IPS-20b (cell line): ENCODE results near the gene EGR2.
A peak's percentile ranks its signal among the peaks of the same experiment; 100 is the strongest.

ENCODE experiments used
- H3K27ac ChIP-seq: one replicate; pipeline ENCODE4 v1.5.1; 2013; ENCODE audit warnings: low read length
- H3K27me3 ChIP-seq: 2 replicates; pipeline ENCODE4 v1.6.1; 2013; ENCODE audit warnings: mild to moderate bottlenecking, low read length, inconsistent platforms; ENCODE audit not compliant: insufficient read depth
- H3K36me3 ChIP-seq: 2 replicates; pipeline ENCODE4 v1.6.1; 2013; ENCODE audit warnings: low read depth, mild to moderate bottlenecking, inconsistent platforms, low read length, moderate library complexity; ENCODE audit not compliant: insufficient read depth
- H3K4me1 ChIP-seq: 2 replicates; pipeline ENCODE4 v1.6.1; 2013; ENCODE audit warnings: mild to moderate bottlenecking, control low read depth, inconsistent platforms, low read length, moderate library complexity; ENCODE audit not compliant: insufficient read depth
- H3K4me3 ChIP-seq: 2 replicates; pipeline ENCODE4 v1.5.1; 2013; ENCODE audit warnings: mild to moderate bottlenecking, low read length, inconsistent platforms
- H3K9ac ChIP-seq: 2 replicates; pipeline ENCODE4 v1.6.1; 2013; ENCODE audit warnings: low read depth, mild to moderate bottlenecking, inconsistent platforms, low read length, moderate library complexity
- H3K9me3 ChIP-seq: 2 replicates; pipeline ENCODE4 v1.6.1; 2013; ENCODE audit warnings: mild to moderate bottlenecking, low read depth, low read length, inconsistent platforms; ENCODE audit not compliant: insufficient read depth

Gene EGR2

DNA sequence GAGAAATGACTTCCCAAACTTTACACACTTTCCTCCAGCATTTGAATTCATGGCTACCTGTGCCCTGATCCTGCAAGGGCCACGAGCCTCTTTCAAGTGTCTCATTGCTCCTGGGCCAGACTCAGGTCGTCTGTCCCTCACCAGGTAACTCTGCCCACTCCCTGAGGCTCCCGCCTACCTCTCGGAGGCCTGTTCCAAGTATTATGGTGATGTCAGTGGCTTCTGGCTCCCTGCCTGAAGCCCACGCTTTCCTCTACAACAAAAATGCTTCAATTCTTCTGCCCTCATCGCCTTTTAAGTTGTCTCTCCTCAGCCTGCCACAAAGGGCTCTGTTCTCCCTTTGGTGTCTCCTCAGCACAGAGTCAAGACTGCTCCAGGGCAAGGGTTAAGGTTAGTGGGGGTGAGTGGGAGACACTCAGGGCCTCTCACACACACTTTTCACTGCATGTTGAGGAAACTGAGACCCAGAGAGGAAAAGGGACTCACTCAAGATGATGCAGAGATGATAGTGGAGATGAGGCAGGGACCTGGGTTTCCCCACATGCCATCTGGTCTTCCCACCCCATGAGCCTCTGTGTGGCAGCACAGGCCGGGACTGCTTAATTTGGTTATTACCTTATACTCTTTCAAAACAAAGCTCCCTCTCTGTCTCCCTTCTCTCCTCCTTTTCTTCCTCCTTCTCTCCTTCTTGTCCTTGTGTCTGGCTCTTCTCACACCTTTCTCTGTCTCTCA lies 28.3 kb upstream of the EGR2 start:
- Histone ChIP-seq H3K36me3 (no peaks in the 10 kb centered on the region), H3K9ac (no peak overlapping the region), H3K4me3 (no peak overlapping the region), H3K4me1 (no peaks in the 10 kb centered on the region), H3K27ac (no peak overlapping the region), H3K9me3 (no peaks in the 10 kb centered on the region; the same call in 1 of the 2 replicates), H3K27me3 (no peaks in the 10 kb centered on the region)

DNA sequence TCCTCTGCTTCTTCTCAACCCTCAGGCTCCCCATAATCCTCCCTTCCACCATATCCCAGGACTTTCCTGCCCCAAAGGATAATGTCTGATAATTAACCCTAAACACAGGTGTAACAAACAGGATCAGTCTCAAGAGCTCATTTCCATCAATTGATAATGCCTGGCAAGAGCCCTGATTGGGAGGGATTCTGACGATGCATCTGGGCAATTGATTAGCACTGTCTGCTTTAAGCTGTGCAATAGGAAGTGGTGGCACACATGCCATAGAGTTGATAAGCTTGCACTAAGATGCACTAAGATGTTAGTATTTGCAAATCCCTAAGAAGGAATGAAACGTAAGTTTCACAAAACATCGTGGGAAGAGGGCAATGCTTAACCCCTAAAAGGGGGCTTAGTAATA lies 27.4 kb upstream of the EGR2 start:
- Histone ChIP-seq H3K4me3 (no peak overlapping the region), H3K9ac (no peak overlapping the region), H3K4me1 (no peaks in the 10 kb centered on the region), H3K36me3 (no peaks in the 10 kb centered on the region), H3K9me3 (no peaks in the 10 kb centered on the region; the same call in 1 of the 2 replicates), H3K27ac (no peak overlapping the region), H3K27me3 (no peaks in the 10 kb centered on the region)

DNA sequence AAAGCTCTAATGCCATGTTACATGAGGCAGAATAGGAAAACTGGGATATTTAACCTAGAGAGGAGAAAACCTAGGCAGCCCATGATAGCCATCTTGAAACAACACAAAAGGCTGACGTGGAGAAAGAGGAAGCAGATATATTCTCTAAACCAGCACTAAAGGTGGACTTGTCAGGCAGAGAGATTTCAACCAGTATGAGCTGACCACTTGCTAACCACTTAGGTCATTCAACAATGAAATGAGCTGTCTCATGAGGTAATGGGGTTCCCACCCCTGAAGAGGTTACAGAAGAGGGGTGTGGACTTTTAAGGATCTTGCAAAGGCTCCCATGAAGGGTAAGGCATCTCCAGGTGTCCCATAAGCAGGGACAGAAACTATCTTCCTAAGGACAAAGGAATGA lies 26.8 kb upstream of the EGR2 start:
- H3K27ac ChIP-seq = no peak overlapping the region
- no peaks in the 10 kb centered on the region for H3K4me1 ChIP-seq
- H3K9me3 ChIP-seq = no peaks in the 10 kb centered on the region; the same call in 1 of the 2 replicates
- H3K27me3 ChIP-seq = no peaks in the 10 kb centered on the region
- no peak overlapping the region for H3K4me3 ChIP-seq
- H3K9ac ChIP-seq = no peak overlapping the region
- no peaks in the 10 kb centered on the region for H3K36me3 ChIP-seq

DNA sequence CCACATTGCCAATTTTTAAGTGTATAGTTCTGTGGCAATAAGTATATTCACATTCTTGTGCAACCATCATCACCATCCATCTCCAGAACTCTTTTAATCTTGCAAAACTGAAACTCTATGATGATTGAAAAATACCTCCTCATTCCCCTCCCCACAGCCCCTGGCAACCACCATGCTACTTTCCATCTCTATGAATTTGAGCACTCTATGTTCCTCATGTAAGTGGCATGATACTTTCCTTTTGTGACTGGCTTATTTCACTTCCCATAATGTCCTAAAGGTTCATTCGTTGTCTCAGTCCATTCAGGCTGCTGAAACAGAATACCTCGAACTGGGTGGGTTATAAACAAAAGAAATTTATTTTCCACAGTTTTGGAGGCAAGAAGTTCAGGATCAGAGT lies 23.4 kb upstream of the EGR2 start:
- no peaks in the 10 kb centered on the region for H3K36me3 ChIP-seq
- no peak overlapping the region for H3K9ac ChIP-seq
- H3K27ac ChIP-seq = no peak overlapping the region
- H3K27me3 ChIP-seq = no peaks in the 10 kb centered on the region
- H3K9me3 ChIP-seq = no peaks in the 10 kb centered on the region
- no peak overlapping the region for H3K4me3 ChIP-seq
- no peaks in the 10 kb centered on the region for H3K4me1 ChIP-seq

DNA sequence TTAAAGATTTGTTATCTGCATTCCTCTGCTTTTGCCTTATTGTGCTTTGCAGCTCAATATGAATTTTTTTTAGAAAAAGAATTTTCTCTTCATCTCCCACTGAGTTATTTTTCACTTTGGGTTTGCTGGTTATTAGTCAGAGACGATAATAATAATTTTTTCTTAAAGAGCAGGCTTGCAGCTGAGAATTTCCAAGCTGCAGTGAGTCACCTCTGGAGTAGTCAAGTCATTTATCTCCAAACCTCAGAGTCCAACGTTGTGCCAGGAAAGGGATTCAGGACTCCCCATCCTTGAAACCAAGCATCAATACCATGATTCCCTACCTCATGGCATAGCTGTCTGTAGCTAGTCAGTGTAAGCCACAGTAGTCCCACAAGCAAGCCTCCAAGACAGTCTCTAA lies 15.2 kb upstream of the EGR2 start:
- Histone ChIP-seq H3K36me3 (no peaks in the 10 kb centered on the region), H3K27ac (no peak overlapping the region), H3K4me3 (no peak overlapping the region), H3K4me1 (no peaks in the 10 kb centered on the region), H3K9me3 (no peaks in the 10 kb centered on the region), H3K9ac (no peak overlapping the region), H3K27me3 (no peaks in the 10 kb centered on the region)

DNA sequence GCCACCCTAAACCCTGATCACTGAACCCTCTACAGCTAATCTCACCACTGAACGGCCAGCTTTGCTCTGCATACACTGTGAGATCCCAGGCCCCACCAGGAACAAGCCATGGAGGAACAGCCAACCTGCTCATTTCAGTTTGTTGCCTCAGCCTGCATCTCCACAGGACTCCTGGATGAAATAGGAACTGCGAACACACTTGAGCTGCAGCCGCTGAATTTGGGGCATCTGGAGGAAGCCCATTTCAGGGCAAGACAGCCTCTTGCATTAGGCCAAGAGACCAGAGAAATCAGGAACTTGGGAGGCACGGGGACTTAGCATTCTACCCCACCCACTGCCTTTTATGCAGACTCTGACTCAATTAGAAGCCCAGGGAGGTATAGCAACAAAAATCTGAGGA lies 14.5 kb upstream of the EGR2 start:
- no peaks in the 10 kb centered on the region for H3K27me3 ChIP-seq
- H3K27ac ChIP-seq = no peak overlapping the region
- no peak overlapping the region for H3K9ac ChIP-seq
- H3K9me3 ChIP-seq = no peaks in the 10 kb centered on the region
- H3K36me3 ChIP-seq = no peaks in the 10 kb centered on the region
- H3K4me1 ChIP-seq = no peaks in the 10 kb centered on the region
- no peak overlapping the region for H3K4me3 ChIP-seq

DNA sequence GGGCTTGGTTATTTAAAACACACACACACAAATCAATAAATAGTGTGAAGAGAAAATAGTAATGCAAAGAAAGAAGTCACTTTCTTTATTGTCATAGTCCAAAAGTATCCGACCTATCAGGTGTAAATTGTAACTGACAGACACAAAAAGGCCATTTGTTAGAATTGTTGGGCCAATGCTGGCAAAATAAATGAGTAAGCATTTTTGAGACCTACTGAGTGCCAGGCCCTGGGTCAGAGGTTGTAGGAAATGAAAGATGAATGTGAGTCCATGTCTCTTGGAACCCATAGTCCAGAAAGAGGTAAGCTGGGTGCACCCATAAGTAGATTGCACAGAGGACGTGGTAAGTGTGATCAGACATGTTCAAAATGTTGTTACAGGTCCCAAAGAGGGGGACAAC lies 13.5 kb upstream of the EGR2 start:
- Histone ChIP-seq H3K27me3 (no peaks in the 10 kb centered on the region), H3K9ac (no peak overlapping the region), H3K4me1 (no peaks in the 10 kb centered on the region), H3K9me3 (no peaks in the 10 kb centered on the region), H3K36me3 (no peaks in the 10 kb centered on the region), H3K4me3 (no peak overlapping the region), H3K27ac (no peak overlapping the region)

DNA sequence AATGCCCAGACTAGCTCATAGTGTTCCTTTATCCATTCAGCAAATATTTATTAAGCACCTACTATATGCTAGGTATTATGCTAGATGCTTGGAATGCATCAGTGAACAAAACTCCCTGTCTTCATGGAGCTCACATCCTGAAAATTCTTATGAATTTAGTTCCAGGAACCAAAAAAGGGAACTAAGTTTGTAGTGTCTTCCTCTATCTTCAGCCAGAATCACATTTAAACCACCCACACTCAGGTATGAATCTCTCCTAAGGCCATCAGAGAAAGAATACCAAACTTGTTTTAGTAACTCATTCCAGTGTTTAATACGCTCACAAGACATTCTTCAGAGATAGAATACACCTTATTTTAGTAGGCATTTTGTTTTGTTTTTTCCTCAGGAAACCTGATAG lies 10.1 kb upstream of the EGR2 start:
- Histone ChIP-seq H3K4me1 (no peaks in the 10 kb centered on the region), H3K36me3 (no peaks in the 10 kb centered on the region), H3K4me3 (no peak overlapping the region), H3K9ac (no peak overlapping the region), H3K9me3 (no peaks in the 10 kb centered on the region), H3K27me3 (peaks cover 5% of the 10 kb centered on the region; the same call in 1 of the 2 replicates), H3K27ac (no peak overlapping the region)

DNA sequence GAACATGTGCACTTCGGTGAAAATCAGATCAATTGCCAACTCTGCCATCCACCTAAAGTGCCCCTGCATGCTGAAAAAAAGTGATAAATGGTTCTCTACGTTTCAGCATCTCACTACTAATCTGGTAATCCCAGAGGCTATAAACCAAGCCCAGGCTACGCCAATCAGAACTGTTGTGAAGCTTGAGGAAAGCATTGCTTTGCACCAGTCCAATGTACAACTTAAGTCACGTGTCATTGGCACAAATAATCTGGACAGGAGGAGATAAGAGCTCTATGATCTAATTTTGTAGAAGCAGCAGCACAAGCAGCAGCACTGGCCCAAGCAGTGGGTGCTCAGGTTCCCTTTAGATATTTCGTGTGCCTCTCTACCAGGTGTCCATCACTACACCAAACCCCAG lies 4.4 kb upstream of the EGR2 start:
- peaks cover 6% of the 10 kb centered on the region; the same call in 1 of the 2 replicates for H3K4me1 ChIP-seq
- no peak overlapping the region for H3K9ac ChIP-seq
- H3K4me3 ChIP-seq = no peak overlapping the region
- H3K36me3 ChIP-seq = no peaks in the 10 kb centered on the region
- H3K27ac ChIP-seq = no peak overlapping the region
- H3K9me3 ChIP-seq = no peaks in the 10 kb centered on the region
- H3K27me3 ChIP-seq = peaks cover 58% of the 10 kb centered on the region

DNA sequence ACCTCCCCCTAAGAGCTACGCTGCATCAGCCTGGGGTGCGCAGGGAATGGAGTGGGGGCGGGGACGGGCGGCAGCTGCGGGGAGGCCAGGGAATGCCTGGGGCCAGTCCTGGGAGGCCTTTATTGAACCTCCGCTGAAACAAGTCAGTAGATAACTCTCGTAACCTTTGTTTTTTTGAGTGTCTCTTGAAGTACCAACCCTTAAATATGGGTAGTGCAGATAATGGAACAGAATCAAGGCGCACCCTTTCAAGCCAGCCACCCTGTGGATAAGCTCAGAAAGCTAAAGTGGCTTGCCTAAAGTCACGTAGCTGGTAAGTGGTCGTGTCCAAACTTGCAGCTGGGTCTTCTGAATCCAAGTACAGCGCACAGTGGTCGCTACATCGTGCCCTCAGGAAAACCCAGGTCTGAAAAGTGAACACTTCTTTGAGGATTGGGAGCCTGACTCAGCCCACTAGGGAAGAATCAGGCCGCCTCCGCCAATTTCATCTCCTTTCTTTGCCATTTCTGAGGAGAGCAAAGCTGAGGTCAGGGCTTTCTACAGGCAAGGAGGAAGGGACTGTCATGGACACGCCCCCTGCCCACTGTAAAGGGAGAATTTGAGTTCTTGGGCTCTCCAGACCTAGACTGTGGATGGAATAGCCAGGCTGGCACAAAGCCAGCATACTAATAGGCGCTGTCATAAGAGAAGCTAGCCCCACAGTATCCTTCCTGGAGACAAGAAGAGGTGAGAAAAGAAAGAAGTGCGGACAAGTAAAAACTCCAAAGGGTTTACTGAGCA lies 3.2 kb upstream of the EGR2 start:
- no peaks in the 10 kb centered on the region for H3K9me3 ChIP-seq
- H3K36me3 ChIP-seq = no peaks in the 10 kb centered on the region
- peak overlapping the region; percentile 15; the same call in 1 of the 2 replicates for H3K4me3 ChIP-seq
- peaks cover 6% of the 10 kb centered on the region; the same call in 1 of the 2 replicates for H3K4me1 ChIP-seq
- no peak overlapping the region for H3K27ac ChIP-seq
- H3K9ac ChIP-seq = no peak overlapping the region
- H3K27me3 ChIP-seq = peaks cover 71% of the 10 kb centered on the region

DNA sequence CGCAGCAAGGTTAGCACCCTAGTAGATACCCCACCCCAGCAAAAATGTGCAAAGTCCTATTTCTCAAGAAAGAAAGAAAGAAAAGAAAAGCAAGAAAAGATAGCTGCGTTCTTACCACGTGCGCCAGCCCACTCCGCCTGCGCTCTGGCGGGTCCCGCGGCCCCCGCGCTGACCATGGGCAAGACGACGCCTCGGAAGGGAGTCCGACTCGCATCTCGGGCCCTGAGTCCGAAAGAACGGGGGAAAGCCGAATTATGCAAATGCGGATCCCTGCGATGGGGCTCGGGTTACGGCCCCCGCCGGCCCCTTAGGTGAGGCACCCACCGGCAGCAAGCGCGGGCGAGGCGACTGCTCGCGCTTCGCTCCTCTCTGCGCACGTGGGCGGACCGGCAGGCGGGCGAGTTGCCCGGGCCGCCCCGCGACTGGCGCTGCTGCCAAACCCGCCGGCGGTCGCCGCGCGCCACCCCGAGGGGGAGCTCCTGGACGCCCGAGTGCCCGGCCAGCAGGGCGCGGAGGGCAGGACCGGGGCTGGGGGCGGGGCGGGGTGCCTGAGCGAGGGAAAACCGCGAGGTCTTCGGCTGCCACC lies 2.4 kb upstream of the EGR2 start:
- Histone ChIP-seq H3K4me1 (peaks cover 6% of the 10 kb centered on the region; the same call in 1 of the 2 replicates), H3K27me3 (peaks cover 79% of the 10 kb centered on the region), H3K9me3 (no peaks in the 10 kb centered on the region), H3K27ac (no peak overlapping the region), H3K36me3 (no peaks in the 10 kb centered on the region), H3K4me3 (peak overlapping the region; percentile 27; the same call in 1 of the 2 replicates), H3K9ac (no peak overlapping the region)
